Activated T-cell treated with anti-CD3 and anti-CD28 coated beads, Interleukin-2, amount 50 U/mL, for 48 hours (primary cell): ENCODE data around the gene COL26A1.

Source experiments
- DNase-seq, 2 experiments: peaks; one replicate each; pipeline ENCODE4 v3.0.0-alpha.2; 2020

The COL26A1 gene

DNA sequence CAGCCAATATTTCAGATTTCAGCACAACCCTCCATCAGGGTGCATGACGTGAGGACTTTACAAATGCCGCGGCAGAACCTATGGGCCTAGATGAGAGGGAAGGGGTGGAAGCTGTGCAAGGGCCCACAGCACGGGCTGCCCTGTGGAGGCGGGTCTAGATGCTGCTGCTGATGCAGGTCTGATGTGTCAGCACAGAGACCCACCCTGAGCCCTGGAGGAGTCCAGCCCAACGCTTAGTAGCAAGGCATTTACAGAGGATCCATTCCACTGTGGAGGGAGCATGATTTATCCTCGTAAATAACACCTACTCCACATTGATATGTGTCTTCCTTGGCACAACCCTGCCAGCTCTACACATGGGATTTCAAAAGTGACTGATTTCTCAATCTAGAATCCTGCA lies 217.9 kb downstream of the COL26A1 start:
- no peak for DNase-seq

DNA sequence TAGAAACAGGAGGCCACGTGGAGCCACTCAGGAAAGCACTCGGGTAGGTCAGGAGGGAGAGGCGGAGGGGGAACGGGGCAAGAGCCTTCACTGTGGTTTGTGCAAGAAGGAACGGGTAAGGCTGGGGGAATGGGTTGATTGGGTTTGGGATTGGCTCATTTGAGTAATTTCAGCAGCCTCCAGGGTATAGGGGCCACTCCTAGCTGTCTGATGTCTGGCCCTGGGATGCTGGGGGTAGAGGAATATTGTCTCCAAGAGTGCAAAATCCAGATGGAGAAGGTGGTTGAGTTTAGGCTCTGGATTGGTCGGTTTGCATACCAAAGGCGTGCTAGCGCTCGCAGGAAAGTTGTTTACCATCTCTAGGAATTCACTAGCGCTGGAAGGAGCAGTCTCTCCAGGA lies 219.2 kb downstream of the COL26A1 start:
- no peak for DNase-seq

DNA sequence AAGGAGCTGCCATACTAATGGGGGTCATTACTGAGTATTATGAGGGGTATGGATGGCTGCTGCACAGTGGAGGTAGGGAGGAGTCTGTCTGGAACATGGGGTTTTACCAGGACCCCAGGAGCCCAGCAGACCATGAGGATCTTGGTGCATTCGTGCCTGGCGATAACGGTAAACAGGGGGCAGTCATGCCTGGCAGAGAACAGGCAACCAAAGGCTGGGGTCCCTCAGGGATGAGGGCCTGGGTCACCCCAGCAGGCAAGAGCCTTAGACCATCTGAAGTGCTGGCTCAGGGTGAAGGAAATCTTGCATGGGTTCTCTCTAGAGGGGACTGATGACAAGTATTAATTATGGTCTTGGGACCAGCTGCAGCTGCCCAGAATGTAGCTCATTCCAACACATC lies 220.3 kb downstream of the COL26A1 start:
- DNase-seq: no peak

DNA sequence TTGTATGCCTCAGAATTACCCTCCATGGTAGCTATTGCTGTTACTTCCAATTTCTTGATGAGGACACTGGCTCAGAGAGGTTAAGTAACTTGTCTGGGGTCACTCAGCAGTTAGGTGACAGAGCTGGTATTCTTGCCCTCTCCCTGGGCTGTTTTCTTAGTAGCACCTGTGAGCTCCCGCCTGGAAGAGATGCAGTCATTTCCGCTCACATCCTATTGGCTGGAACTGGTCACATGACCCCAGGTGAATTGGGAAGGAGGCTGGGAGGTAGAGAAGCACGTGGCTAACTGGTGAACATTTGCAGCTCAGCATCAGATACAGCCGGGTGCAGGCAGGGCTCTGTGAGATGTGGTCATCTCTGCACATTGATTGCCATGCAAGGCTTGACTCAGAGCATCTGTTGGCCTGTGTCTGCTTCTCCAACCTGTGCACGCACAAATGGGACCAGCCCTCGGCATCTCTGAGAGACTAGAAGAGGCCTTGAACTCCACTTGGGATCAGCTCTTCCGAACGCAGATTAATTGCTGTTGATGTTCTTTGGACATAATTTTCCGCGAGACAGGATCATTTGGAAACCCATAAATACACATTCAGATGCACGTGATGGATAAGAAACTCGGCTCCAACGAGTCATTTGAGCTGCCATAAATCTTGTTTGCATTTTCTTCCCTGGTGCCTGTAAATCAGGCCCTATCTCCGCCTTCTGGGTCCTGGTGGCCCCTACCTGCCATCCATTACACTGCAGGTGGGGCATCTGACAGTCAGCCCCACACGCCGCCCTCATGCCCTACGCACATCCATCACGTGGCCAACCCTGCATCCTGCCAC lies 223.6 kb downstream of the COL26A1 start:
- DNase-seq: no peak

DNA sequence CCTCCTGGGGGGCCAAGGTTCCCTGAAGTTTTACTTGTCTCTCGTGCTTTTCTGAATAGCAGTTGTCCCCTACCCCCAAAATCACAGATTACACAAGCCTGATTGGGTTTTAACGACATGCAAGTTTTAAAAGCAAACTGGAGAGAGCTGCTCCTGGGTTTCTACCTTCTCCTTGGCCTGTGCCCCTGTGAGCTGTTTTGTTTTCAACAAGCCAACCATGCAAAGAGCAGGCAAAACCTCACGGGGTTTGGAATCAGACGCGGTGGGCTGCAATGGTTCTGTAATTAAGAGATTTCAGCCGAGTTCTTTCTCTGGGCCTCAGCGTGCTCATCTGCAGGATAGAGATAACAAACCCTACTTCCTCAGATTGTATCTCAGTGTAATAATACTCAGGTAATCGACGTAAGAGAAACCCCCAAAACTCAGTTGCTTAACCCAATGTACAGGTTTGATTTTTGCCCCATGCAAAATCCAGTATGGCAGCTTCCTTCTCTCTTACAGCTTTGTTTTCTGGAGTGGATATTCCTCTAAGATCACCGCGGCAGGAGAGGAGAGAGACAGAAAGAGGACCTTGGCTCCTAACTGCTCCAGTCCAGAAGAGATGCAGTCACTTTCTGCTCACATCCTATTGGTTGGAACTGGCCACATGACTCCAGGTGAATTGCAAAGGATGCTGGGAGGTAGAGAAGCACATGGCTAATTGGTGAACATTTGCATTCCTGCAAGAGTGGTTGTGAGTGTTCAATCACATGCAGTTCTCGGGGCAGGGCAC lies 224.4 kb downstream of the COL26A1 start:
- no peak for DNase-seq

DNA sequence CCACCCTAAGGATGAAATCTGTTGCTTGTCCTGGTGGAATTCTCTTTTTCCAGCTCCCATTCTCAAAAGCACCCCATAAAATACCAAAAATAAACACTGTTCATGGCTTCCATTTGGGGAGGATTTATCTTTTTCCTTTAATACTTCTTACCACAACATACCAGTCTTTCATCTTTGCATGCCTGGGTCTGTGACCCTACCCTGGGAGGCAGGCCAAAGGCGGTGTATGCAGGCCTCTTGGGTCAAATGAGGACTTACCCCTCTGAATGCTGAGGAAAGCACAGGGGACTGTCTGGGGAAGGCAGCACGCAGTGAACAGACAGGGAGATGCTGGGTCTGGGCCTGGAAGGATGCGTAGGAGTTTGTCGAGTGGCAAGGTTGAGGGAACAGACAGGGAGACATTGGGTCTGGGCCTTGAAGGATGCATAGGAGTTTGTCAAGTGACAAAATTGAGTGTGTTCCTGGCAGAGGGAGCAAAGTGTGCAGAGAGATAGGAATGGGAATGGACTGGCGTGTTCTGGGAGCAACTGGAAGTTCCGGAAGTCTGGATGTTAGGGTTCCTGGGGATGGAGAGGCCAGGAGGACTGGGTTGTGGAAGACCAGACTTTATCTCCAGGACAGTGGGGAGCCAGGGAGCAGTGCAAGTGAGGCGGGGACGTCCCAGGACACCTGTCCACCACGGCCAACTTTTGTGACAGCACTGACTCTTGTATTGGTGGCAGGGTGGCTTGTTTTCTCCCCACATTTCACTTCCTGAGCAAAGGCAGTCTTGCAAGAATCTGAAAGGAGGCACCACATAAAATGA lies 225.7 kb downstream of the COL26A1 start:
- DNase-seq: no peak

DNA sequence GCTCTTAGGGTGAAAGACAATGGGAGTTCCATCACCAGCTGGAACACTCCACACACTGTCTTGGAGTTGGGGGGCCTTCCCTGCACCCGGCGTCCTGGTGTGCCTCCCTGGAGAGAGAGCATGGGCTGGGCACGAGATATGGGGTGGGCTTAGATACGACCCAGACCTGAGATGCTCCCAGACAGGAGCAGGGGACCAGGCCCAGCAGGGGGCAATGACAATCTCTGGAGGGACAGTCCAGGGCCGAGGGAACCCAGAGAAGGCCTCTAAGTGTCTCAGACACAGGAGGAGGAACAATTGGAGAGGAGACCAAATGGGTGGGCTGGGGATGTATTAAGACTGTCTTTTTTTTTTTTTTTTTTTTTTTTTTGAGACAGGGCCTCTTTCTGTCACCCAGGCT lies 226.4 kb downstream of the COL26A1 start:
- DNase-seq: no peak

DNA sequence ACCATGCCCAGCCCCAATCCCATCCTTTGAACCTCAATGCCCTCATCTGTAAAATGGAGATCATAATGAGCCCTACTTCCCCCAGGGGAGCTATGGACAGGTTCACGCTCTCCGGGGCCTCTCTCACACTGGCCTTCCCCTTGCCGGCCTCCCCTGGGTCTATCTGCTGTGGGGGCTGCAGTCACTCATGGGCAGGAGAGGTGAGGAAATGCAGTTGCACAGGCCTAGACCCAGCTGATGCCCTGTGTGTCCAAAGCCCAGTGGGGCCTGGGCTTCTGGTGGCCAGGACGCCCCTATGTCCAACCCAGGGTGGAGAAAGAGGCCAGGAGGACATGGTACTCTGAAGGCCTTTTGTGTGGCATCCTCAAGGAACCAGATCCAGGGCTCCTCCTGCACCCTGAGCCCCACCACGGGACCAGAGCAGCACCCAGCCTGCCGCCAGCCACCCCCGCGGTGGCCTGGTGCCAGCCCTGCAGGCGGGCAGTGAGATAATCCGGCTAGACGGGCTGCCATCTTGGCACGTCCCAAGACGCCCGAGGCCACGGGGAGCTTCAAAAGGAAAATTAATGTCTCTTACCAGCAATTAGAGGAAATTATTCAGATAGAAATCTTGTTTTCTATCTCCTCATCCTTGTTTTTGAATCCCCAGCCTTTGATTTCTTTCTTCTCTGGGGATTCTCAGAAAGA lies 227.4 kb downstream of the COL26A1 start:
- no peak for DNase-seq

DNA sequence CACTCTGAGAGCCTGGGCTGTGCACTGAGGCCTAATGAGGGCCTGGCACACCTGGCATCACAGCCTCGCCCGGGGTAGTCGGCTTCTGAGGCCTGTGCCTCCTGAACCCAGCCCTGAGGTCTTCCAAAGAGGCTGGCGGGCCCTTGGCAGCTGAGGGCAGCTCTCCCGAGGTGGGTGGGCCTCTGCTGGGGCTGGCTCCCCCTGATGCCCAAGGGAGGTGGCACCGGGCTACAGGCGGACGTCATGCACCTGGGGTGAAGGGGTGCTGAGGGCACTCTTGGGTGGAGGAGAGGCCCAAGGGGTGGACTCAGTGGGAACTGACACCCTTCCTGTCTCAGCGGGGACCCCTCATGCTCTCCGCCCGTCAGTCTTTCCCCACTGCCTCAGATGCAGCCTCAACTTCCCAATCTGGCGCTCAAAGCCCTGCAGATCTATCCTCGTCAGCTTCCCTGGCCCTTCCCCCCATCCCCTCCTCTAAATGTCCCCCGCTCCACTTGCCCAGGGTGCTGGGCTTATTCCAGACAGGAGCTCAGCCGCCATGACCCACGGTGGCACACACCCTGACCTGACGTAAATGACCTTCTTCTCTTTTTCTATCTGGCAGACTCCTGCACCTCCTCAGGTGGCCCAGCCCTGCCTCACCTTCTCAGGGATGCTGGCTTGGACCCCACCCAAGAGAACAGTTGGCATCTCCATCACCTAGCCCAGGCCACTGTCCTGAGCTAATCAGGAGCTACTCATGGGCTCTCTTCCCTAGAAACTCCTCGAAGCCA lies 228.2 kb downstream of the COL26A1 start:
- DNase-seq: no peak

DNA sequence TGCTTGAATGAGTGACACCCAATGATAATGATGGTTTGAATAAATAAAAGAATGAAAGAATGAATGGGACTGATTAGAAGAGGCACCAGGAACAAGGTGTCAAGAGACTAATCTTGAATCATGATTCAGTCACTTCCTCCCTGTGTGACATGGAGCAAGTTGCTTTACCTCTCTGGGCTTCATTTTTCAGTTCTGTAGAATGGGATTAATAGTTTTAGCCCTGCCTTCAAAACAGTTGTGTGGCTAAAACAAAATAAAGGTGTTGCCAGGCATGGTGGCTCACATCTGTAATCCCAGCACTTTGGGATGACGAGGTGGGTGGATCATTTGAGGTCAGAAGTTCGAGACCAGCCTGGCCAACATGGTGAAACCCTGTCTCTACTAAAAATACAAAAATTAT lies 228.8 kb downstream of the COL26A1 start:
- DNase-seq: no peak

DNA sequence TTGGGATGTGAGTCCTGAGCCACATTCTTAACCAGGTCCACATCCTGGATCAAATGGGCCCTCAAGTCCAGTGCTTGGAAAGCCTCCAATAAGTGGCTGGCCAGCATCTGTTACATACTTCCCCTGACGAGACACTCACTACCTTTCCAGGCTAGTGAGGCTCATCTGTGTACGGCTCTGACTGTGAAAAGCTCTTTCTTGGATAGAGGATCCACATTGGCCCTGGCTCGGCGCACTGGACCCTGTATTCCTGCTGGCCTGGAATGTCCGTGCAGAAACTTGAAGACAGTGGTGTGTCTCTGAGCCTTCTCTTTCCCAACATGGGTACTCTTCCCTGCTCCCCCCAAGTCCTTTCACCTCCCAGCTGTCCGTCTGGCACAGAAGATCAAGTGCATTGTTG lies 230.9 kb downstream of the COL26A1 start:
- DNase-seq: no peak

DNA sequence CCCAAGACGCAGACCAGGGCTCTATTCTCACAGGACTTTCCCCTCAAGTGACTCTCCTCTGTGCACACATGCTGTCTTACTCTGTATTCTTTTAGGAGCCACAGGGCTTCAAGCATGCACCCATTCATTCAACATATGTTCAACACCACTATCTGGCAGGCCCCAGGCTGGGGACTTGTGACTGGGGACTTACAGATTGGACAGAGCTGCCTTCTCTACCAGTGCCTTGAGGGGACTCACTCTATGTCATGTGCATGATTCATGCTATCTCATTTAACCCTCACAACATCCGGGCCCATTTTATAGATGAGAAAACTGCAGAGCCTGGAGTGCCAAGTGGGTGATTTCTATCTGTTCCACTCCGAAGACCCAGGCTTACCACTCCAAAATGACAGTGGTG lies 232.1 kb downstream of the COL26A1 start:
- no peak for DNase-seq

DNA sequence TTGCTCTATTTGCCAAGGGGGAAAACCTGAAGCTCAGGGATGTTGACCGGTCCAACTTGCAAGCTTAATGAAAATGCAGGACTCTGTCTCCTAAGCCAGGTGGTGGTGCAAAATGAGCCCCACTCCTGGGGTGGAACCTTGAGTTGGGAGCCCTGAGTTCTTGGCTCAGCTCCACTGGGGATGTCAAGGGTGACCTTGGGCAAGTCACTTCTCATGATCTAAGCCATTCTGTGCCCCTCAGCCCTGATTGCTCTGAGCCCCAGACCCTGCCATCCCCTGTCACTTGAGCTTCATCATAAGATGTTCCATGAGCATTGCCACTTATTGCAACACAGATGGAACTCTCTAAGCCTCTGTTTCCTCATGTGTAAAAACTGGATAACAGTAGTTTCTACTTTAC lies 232.6 kb downstream of the COL26A1 start:
- no peak for DNase-seq

DNA sequence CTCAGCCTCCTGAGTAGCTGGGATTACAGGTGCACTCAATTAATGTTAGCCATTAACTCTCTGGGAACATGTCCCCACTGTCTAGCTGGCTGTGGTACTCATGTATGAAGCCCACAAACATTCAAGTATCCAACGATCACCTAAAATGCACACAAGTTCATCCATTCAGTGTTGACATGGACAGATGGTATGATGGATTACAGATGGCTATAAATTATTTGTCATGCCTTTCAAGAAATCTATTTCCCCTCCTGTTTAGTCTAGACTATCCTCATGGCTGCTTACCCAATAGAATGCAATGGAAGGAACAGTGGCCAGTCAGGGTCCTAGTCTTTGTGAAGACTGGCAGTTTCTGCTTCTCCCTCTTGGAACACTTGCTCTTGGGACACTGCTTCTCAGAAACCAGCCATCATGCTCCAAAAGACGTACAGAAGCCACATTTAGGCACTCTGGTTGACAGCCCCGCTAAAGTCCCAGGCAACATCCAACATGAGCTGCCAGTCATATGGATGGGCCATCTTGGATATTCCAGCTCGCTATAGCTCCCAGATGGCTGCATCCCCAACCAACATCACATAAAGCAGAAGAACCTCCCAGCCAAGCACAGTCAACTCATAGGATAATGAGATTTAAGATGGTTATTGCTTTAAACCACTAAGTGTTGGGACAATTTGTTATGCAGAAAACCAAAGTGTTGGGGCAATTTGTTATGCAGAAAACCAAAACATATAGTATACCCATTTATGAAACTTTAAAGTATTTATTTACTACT lies 233.3 kb downstream of the COL26A1 start:
- DNase-seq: no peak

DNA sequence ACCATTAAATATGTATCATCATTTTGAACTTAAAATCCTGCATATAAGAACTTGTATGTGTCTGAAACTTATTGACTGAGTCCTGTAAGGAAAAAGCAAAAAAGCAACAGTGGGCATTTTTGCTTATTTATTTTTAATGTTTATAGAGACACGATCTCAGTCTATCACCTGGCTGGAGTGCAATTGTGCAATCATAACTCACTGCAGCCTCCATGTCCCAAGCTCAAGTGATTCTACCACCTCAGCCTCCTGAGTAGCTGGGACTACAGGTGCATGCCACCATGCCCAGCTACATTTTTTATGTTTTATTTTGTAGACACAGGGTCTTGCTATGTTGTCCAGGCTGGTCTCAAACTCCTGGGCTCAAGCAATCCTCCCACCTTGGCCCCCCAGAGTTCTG lies 234.2 kb downstream of the COL26A1 start:
- DNase-seq: no peak

DNA sequence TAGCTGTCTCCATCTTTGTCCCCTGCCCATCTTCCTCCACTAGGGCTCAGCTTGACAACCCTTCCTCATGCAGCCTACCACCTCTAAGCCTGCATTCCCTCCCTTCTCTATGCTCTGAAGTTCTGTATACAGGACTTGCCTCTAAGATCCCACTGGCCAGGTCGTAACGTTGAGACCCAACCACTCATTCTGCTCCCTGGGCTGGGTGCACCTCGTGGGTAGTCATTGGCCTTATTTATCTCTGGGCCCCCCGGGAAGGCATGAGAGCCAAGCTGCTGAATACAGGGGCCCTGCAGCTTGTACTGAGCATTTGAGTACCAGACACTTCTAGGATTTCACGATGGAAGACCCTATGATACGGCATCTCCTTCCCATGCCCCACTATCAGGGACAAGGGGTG lies 235.3 kb downstream of the COL26A1 start:
- no peak for DNase-seq

DNA sequence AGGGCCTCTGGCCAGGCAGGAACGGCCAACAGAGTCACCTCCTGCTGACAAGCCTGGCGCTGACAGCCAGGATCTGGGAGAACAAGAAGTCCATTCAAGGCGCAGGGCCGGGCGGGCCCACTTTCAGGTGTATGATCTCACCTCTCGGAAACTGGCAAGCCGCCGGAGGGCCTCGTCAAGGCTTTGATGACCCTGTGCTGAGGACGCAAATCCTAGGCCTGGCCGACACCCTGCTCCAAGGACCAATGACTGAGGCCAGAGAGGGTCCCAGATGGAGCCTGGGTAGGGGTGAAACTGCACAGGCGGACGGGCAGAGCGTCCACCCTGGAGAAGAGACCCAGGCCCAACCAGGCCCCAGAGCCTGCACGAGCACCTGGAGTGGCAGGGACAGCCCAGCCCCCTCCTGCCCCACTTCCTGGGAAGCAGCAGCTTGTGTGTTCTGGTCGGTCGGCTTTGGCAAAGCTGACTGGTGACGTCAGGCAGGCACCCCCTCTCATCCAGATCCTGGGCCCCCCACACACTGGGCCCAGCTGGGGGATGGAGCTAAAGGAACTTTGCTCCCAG lies 235.8 kb downstream of the COL26A1 start:
- DNase-seq: no peak

DNA sequence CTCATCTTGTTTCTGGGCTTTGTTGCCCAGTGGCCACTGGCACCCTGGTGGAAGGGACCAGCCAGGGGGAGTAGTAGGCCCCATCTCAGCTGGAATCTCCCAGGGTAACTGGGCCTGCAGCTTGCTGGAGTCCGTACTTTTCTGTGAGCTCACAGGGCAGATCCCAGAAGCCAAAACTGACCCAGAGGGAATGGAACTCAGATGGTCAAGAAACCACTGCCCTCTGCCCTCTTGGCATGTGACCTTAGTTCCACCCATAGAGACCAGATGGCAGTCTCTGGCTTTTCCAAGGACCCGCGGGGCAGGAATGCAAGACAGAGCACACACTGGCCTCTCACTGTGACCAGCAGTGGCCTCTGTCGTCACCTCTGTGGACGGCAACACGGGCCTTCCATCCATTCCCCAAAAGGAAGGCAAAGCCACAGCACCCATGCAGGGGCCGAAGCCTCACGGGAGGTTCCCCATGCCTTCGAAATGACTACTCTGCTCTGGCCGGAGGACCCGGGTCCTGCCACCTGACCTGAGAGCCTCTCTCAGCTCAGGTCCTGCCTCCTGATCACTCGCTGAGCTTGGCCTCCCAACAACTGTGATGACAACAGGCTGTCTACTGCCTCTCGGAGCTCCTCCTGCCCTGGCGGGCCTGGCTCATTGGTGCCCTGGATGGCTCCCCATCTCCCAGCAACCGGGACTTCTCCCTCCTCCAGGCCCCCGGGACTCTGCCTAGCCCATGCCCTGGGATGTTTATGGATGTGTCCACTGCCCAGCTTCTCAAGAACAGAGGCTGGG lies 236.5 kb downstream of the COL26A1 start:
- no peak for DNase-seq

DNA sequence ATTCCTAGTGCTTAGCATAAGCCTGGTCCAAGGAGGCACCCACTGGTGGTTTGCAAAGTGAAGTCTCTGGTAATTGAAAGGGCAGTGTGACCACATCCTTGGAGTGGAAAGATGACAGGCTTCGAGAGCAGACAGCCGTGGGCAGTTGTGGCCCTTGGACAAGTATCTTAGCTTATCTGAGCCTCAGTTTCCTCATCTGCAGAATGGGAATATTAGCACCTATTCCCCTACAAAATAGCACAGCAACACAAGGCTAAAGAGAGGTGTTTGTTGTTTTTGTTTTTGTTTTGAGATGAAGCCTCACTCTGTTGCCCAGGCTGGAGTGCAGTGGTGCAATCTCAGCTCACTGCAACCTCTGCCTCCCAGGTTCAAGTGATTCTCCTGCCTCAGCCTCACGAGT lies 237.1 kb downstream of the COL26A1 start:
- DNase-seq: no peak

DNA sequence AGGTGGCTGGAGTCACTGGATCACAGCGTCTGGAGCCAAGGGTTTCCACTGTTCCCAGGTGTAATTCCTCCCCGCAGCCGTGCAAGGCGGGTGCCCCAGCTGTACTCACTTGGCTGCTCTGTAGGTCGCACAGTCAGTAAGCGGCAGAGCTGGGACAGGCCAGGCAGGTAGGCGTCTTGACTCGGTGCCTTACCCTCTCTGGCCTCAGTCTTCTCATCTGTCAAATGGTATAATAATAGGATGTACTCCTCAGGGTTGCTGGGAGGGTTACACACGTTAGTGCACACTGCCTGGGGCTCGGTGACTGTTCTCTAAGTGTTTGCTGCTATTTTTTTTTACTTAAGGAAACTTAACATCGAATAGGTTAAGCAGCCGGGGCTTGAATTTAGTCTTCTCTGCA lies 239.4 kb downstream of the COL26A1 start:
- no peak for DNase-seq
